KMS-11 (cell line): ENCODE measurements around the gene UPK3BL1.
"Not testable (repeated sequence)": the region's sequence is repeated elsewhere in the genome, so short reads cannot be mapped to it uniquely, and the experiment has no call there.

Source experiments
- H2AFZ ChIP-seq: fragments of 200-600 bp; sonication (generic); 2 replicates; pipeline ENCODE4 v1.6.1; 2016; ENCODE audit warnings: antibody characterized with exemption, mixed run types, low read depth
- H3K27ac ChIP-seq: fragments of 200-600 bp; sonication (generic); 2 replicates; pipeline ENCODE4 v1.6.1; 2016; ENCODE audit warnings: mild to moderate bottlenecking, mixed run types
- H3K27me3 ChIP-seq: fragments of 200-600 bp; sonication (generic); 2 replicates; pipeline ENCODE4 v1.6.1; 2017; ENCODE audit warnings: mild to moderate bottlenecking, low read depth, mixed run types, moderate library complexity; ENCODE audit not compliant: insufficient read depth
- H3K36me3 ChIP-seq: fragments of 200-600 bp; sonication (generic); 2 replicates; pipeline ENCODE4 v1.6.1; 2017; ENCODE audit warnings: mild to moderate bottlenecking, mixed run types; ENCODE audit not compliant: insufficient read depth
- H3K4me1 ChIP-seq: fragments of 200-600 bp; sonication (generic); 2 replicates; pipeline ENCODE4 v1.6.1; 2016; ENCODE audit warnings: mild to moderate bottlenecking, low read depth, mixed run types; ENCODE audit not compliant: poor library complexity, severe bottlenecking
- H3K4me2 ChIP-seq: fragments of 200-600 bp; sonication (generic); 2 replicates; pipeline ENCODE4 v1.7.0; 2016; ENCODE audit warnings: mild to moderate bottlenecking, mixed run types
- H3K4me3 ChIP-seq: fragments of 200-600 bp; sonication (generic); IDR thresholded peaks from 2 replicates; pipeline ENCODE4 v1.6.1; 2017; ENCODE audit warnings: low read depth, low read length, mixed read lengths; ENCODE audit not compliant: insufficient read depth
- H3K79me2 ChIP-seq: fragments of 200-600 bp; sonication (generic); 2 replicates; pipeline ENCODE4 v1.6.1; 2016; ENCODE audit warnings: low read depth, mixed run types; ENCODE audit not compliant: insufficient read depth
- H3K9ac ChIP-seq: fragments of 200-600 bp; sonication (generic); 2 replicates; pipeline ENCODE4 v1.6.1; 2016; ENCODE audit warnings: mild to moderate bottlenecking, mixed run types
- H4K20me1 ChIP-seq: fragments of 200-600 bp; sonication (generic); 2 replicates; pipeline ENCODE4 v1.6.1; 2016; ENCODE audit warnings: mild to moderate bottlenecking, mixed run types; ENCODE audit not compliant: insufficient read depth

UPK3BL1 gene

GRCh38 chr7:102642691-102643090, at the start of gene UPK3BL1:
TSS of gene UPK3BL1 (minus strand) at chr7:102642791. CDS start at chr7:102642741, 50 bp downstream.
- H3K79me2 ChIP-seq, H3K9ac ChIP-seq, H3K4me2 ChIP-seq, H3K4me1 ChIP-seq, H4K20me1 ChIP-seq, H3K4me3 ChIP-seq, H3K27ac ChIP-seq, H3K36me3 ChIP-seq, H3K27me3 ChIP-seq, H2AFZ ChIP-seq: not testable (repeated sequence)

- not testable (repeated sequence) for H3K79me2 ChIP-seq, H3K4me2 ChIP-seq, H4K20me1 ChIP-seq, H3K9ac ChIP-seq, H3K4me3 ChIP-seq, H3K36me3 ChIP-seq, H3K27ac ChIP-seq, H3K4me1 ChIP-seq, H2AFZ ChIP-seq, H3K27me3 ChIP-seq
Measured at GRCh38 chr7:102690602-102691001, 48.0 kb upstream of the UPK3BL1 start.

GRCh38 chr7:102689436-102690282, 47.1 kb upstream of the UPK3BL1 start:
- not testable (repeated sequence) for H3K9ac ChIP-seq, H3K4me3 ChIP-seq, H4K20me1 ChIP-seq, H3K4me2 ChIP-seq, H3K36me3 ChIP-seq, H3K79me2 ChIP-seq, H3K27me3 ChIP-seq, H3K4me1 ChIP-seq, H2AFZ ChIP-seq, H3K27ac ChIP-seq

GRCh38 chr7:102688299-102689036, 45.9 kb upstream of the UPK3BL1 start:
- not testable (repeated sequence) for H3K36me3 ChIP-seq, H3K9ac ChIP-seq, H4K20me1 ChIP-seq, H3K4me3 ChIP-seq, H3K27me3 ChIP-seq, H3K27ac ChIP-seq, H3K4me2 ChIP-seq, H2AFZ ChIP-seq, H3K79me2 ChIP-seq, H3K4me1 ChIP-seq

GRCh38 chr7:102682560-102682959, 40.0 kb upstream of the UPK3BL1 start:
- not testable (repeated sequence) for H3K79me2 ChIP-seq, H3K4me3 ChIP-seq, H3K4me2 ChIP-seq, H3K4me1 ChIP-seq, H3K36me3 ChIP-seq, H3K27me3 ChIP-seq, H3K9ac ChIP-seq, H2AFZ ChIP-seq, H4K20me1 ChIP-seq, H3K27ac ChIP-seq

GRCh38 chr7:102680780-102681179, 38.2 kb upstream of the UPK3BL1 start:
- not testable (repeated sequence) for H3K36me3 ChIP-seq, H3K79me2 ChIP-seq, H4K20me1 ChIP-seq, H3K4me3 ChIP-seq, H3K4me1 ChIP-seq, H3K4me2 ChIP-seq, H3K27me3 ChIP-seq, H2AFZ ChIP-seq, H3K27ac ChIP-seq, H3K9ac ChIP-seq

GRCh38 chr7:102675545-102675944, 33.0 kb upstream of the UPK3BL1 start:
- H3K79me2 ChIP-seq, H4K20me1 ChIP-seq: not testable (repeated sequence)

GRCh38 chr7:102673447-102674067, 31.0 kb upstream of the UPK3BL1 start:
- H3K79me2 ChIP-seq = not testable (repeated sequence)

More at GRCh38 chr7:102675545-102675944, 33.0 kb upstream of the UPK3BL1 start:
- H2AFZ ChIP-seq, H3K36me3 ChIP-seq, H3K4me1 ChIP-seq, H3K9ac ChIP-seq, H3K4me3 ChIP-seq, H3K27ac ChIP-seq, H3K27me3 ChIP-seq, H3K4me2 ChIP-seq: not testable (repeated sequence)

GRCh38 chr7:102671956-102672307, 29.3 kb upstream of the UPK3BL1 start:
- not testable (repeated sequence) for H3K4me1 ChIP-seq, H2AFZ ChIP-seq, H3K36me3 ChIP-seq, H3K9ac ChIP-seq, H3K4me2 ChIP-seq, H3K79me2 ChIP-seq, H4K20me1 ChIP-seq, H3K4me3 ChIP-seq, H3K27me3 ChIP-seq, H3K27ac ChIP-seq

More at GRCh38 chr7:102673447-102674067, 31.0 kb upstream of the UPK3BL1 start:
- H3K4me2 ChIP-seq, H3K27ac ChIP-seq, H3K27me3 ChIP-seq, H3K4me3 ChIP-seq, H3K36me3 ChIP-seq, H3K4me1 ChIP-seq, H4K20me1 ChIP-seq, H2AFZ ChIP-seq, H3K9ac ChIP-seq: not testable (repeated sequence)
